ENCODE results near the gene ELK1.

DNA sequence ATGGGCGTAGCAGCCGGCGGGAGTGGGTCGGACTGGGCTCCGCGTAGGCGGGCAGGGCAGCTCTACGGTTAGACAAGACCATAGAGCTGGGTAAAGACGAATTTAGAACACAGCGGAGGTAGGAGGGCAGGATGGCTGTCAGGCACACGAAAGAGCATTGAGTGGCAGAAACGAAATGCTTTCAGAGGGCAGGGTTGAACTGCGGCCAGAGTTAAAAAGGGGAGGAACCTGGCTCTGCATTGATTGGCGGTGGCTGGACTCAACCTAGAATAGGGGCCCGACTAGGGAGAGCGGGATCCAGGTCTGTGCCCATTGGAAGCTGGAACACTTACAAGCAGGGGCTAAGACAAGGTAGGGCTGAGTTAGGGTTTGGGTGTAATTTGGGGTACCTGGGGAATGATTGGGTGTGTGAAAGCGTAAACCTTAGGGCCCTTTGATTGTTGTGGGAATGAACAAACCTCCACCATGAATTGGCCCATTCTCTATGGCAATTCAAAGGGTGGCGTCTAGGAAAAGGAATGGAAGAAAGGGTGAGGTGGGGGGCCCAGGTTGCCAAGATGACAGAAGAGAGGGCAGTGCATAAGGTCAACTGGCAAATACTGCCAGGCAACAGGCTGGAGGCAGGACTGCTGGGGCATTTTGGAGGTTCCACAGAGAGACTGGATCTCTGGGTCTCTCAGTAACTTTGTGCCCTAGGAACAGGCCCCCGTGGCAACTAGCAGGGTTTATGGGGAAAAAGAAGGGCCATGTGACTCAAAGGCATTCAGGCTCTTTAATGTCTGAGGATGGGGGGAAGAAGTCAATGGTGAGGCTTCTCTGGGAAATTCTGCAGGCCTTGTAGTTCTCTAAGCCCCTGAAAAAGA lies 911 bp upstream of the ELK1 start:
- TF ChIP-seq, protein P1, sequence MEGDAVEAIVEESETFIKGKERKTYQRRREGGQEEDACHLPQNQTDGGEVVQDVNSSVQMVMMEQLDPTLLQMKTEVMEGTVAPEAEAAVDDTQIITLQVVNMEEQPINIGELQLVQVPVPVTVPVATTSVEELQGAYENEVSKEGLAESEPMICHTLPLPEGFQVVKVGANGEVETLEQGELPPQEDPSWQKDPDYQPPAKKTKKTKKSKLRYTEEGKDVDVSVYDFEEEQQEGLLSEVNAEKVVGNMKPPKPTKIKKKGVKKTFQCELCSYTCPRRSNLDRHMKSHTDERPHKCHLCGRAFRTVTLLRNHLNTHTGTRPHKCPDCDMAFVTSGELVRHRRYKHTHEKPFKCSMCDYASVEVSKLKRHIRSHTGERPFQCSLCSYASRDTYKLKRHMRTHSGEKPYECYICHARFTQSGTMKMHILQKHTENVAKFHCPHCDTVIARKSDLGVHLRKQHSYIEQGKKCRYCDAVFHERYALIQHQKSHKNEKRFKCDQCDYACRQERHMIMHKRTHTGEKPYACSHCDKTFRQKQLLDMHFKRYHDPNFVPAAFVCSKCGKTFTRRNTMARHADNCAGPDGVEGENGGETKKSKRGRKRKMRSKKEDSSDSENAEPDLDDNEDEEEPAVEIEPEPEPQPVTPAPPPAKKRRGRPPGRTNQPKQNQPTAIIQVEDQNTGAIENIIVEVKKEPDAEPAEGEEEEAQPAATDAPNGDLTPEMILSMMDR (IDR thresholded peaks at IDR 0.05; ENCODE audit: poor library complexity, severe bottlenecking), result no peak
- TF ChIP-seq, protein P2, sequence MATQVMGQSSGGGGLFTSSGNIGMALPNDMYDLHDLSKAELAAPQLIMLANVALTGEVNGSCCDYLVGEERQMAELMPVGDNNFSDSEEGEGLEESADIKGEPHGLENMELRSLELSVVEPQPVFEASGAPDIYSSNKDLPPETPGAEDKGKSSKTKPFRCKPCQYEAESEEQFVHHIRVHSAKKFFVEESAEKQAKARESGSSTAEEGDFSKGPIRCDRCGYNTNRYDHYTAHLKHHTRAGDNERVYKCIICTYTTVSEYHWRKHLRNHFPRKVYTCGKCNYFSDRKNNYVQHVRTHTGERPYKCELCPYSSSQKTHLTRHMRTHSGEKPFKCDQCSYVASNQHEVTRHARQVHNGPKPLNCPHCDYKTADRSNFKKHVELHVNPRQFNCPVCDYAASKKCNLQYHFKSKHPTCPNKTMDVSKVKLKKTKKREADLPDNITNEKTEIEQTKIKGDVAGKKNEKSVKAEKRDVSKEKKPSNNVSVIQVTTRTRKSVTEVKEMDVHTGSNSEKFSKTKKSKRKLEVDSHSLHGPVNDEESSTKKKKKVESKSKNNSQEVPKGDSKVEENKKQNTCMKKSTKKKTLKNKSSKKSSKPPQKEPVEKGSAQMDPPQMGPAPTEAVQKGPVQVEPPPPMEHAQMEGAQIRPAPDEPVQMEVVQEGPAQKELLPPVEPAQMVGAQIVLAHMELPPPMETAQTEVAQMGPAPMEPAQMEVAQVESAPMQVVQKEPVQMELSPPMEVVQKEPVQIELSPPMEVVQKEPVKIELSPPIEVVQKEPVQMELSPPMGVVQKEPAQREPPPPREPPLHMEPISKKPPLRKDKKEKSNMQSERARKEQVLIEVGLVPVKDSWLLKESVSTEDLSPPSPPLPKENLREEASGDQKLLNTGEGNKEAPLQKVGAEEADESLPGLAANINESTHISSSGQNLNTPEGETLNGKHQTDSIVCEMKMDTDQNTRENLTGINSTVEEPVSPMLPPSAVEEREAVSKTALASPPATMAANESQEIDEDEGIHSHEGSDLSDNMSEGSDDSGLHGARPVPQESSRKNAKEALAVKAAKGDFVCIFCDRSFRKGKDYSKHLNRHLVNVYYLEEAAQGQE (IDR thresholded peaks at IDR 0.05; ENCODE audit: borderline replicate concordance), result no peak
- TF ChIP-seq EZH2 (IDR thresholded peaks at IDR 0.05; ENCODE audit: borderline replicate concordance, insufficient read depth, low read length, poor library complexity, severe bottlenecking), result no peak

Data from neural cell (in vitro differentiated cells).